ENCODE results near the gene HOXA9.

The HOXA9 gene

GRCh38 chr7:27163288-27164044, 1.9 kb downstream of the HOXA9 start:
- no peak for DNase-seq

GRCh38 chr7:27162561-27163287, 2.6 kb downstream of the HOXA9 start:
- no peak for DNase-seq

GRCh38 chr7:27161721-27162560, 3.4 kb downstream of the HOXA9 start:
- no peak for DNase-seq

GRCh38 chr7:27161214-27161720, 4.1 kb downstream of the HOXA9 start:
- peak in 1 of 2 donors; percentile 43 for DNase-seq

GRCh38 chr7:27160546-27161213, 4.7 kb downstream of the HOXA9 start:
- DNase-seq, result peak; percentile 82 to 86

- DNase-seq, result no peak
Measured at GRCh38 chr7:27160145-27160545, 5.2 kb downstream of the HOXA9 start.

- no peak for DNase-seq
Measured at GRCh38 chr7:27159266-27160144, 5.8 kb downstream of the HOXA9 start.

- DNase-seq, result no peak
Measured at GRCh38 chr7:27158436-27159265, 6.7 kb downstream of the HOXA9 start.

GRCh38 chr7:27157702-27158431, 7.5 kb downstream of the HOXA9 start:
- DNase-seq, result no peak

GRCh38 chr7:27156916-27157701, 8.2 kb downstream of the HOXA9 start:
- no peak for DNase-seq

- no peak for DNase-seq
Measured at GRCh38 chr7:27156508-27156898, 8.8 kb downstream of the HOXA9 start, which contains the start of gene HOXA7. HOXA7 (minus strand) TSS chr7:27156675; CDS start chr7:27156545, 130 bp downstream.

- no peak for DNase-seq
Measured at GRCh38 chr7:27155816-27156507, 9.4 kb downstream of the HOXA9 start.

GRCh38 chr7:27154901-27155815, 10.2 kb downstream of the HOXA9 start:
- no peak for DNase-seq

GRCh38 chr7:27154369-27154768, 11.0 kb downstream of the HOXA9 start:
- DNase-seq, result no peak

- no peak for DNase-seq
Measured at GRCh38 chr7:27153526-27153925, 11.8 kb downstream of the HOXA9 start.

GRCh38 chr7:27152816-27153442, 12.4 kb downstream of the HOXA9 start:
- DNase-seq, result no peak
